ENCODE results near the gene MAP3K15. TPM values are rescaled to one million over a fixed set of nuclear protein-coding genes. Genes with fewer than 3 reads are reported as not detected.
"Not testable (repeated sequence)": the region's sequence is repeated elsewhere in the genome, so short reads cannot be mapped to it uniquely, and the experiment has no call there.

MAP3K15 gene
- total and polyA plus RNA-seq, 10 donors: 0.86 to 11.3 (median 7.1) TPM

GRCh38 chrX:19443869-19444526 lies 71.3 kb downstream of the MAP3K15 start:
- H3K27me3 ChIP-seq (replicated peaks in 1 of 7): no peaks in the 10 kb centered on the region
- no peak for DNase-seq
- H3K4me1 ChIP-seq: no peaks in the 10 kb centered on the region
- H3K27ac ChIP-seq: no peak overlapping the region
- H3K9me3 ChIP-seq: no peaks in the 10 kb centered on the region
- WGBS, 5 donors: 75 to 90% (median 87%) methylated on average over 10 of the region's 10 CpGs
- H3K36me3 ChIP-seq: no peaks in the 10 kb centered on the region
- intact Hi-C loops (cut with DNase I; ENCODE audit: low total_unique reads): no loop called here
- no peak overlapping the region for H3K4me3 ChIP-seq
- no peak for TF ChIP-seq POLR2A (IDR thresholded peaks at IDR 0.05)
- TF ChIP-seq POLR2AphosphoS5 (IDR thresholded peaks at IDR 0.05): no peak
- TF ChIP-seq CTCF (IDR thresholded peaks at IDR 0.05 in 8 of 11, conservative IDR thresholded peaks at IDR 0.05 in 3 of 11): no peak

- intact Hi-C loops (cut with DNase I; ENCODE audit: low total_unique reads): no loop called here
- TF ChIP-seq POLR2A (IDR thresholded peaks at IDR 0.05): no peak
- no peak for TF ChIP-seq CTCF (IDR thresholded peaks at IDR 0.05 in 8 of 11, conservative IDR thresholded peaks at IDR 0.05 in 3 of 11)
- TF ChIP-seq POLR2AphosphoS5 (IDR thresholded peaks at IDR 0.05): no peak
- Histone ChIP-seq H3K36me3 (no peaks in the 10 kb centered on the region), H3K9me3 (no peaks in the 10 kb centered on the region), H3K4me1 (no peaks in the 10 kb centered on the region), H3K27me3 (replicated peaks in 1 of 7) (no peaks in the 10 kb centered on the region), H3K4me3 (no peak overlapping the region), H3K27ac (no peak overlapping the region)
- 12 to 35% (median 21%) methylated on average over 3 of the region's 3 CpGs for WGBS, 5 donors
- no peak for DNase-seq
Measured at GRCh38 chrX:19440713-19441112, 74.6 kb downstream of the MAP3K15 start.

- intact Hi-C loops (cut with DNase I; ENCODE audit: low total_unique reads); H3K4me3 ChIP-seq; H3K4me1 ChIP-seq; H3K27me3 ChIP-seq (replicated peaks in 1 of 7); H3K27ac ChIP-seq; H3K36me3 ChIP-seq; DNase-seq: not testable (repeated sequence)
- peaks cover 0 to 15% (median 3%) of the 10 kb centered on the region in 8 donors for H3K9me3 ChIP-seq
- WGBS, 5 donors: 74 to 97% (median 83%) methylated on average over 3 to 4 of the region's 4 CpGs
Measured at GRCh38 chrX:19422661-19423060, 92.6 kb downstream of the MAP3K15 start.

- Histone ChIP-seq H3K27ac (no peak overlapping the region), H3K27me3 (replicated peaks in 1 of 7) (no peaks in the 10 kb centered on the region), H3K4me3 (no peak overlapping the region), H3K4me1 (no peaks in the 10 kb centered on the region), H3K36me3 (no peaks in the 10 kb centered on the region), H3K9me3 (peaks cover 0 to 8% (median 0%) of the 10 kb centered on the region in 8 donors)
- DNase-seq: no peak
- no peak for TF ChIP-seq POLR2A (IDR thresholded peaks at IDR 0.05)
- no peak for TF ChIP-seq POLR2AphosphoS5 (IDR thresholded peaks at IDR 0.05)
- no peak for TF ChIP-seq CTCF (IDR thresholded peaks at IDR 0.05 in 8 of 11, conservative IDR thresholded peaks at IDR 0.05 in 3 of 11)
- 80 to 97% (median 92%) methylated on average over 2 of the region's 2 CpGs for WGBS, 5 donors
- intact Hi-C loops (cut with DNase I; ENCODE audit: low total_unique reads): no loop called here
Measured at GRCh38 chrX:19410259-19410658, 105.0 kb downstream of the MAP3K15 start.

GRCh38 chrX:19403696-19404095 lies 111.6 kb downstream of the MAP3K15 start:
- Histone ChIP-seq H3K4me3 (no peak overlapping the region), H3K4me1 (no peaks in the 10 kb centered on the region), H3K27me3 (replicated peaks in 1 of 7) (peaks cover 0 to 6% (median 0%) of the 10 kb centered on the region in 7 donors), H3K27ac (no peak overlapping the region), H3K9me3 (no peaks in the 10 kb centered on the region), H3K36me3 (no peaks in the 10 kb centered on the region)
- intact Hi-C loops (cut with DNase I; ENCODE audit: low total_unique reads): no loop called here
- no peak for DNase-seq
- TF ChIP-seq POLR2AphosphoS5 (IDR thresholded peaks at IDR 0.05) (no peak), CTCF (IDR thresholded peaks at IDR 0.05 in 8 of 11, conservative IDR thresholded peaks at IDR 0.05 in 3 of 11) (no peak), POLR2A (IDR thresholded peaks at IDR 0.05) (no peak)

Measured in spleen (tissue), 11 donors.